ENCODE data around the gene ZNF460.

Gene ZNF460

GRCh38 chr19:57280962-57281400 lies 696 bp downstream of the ZNF460 start:
- no peak for DNase-seq (ENCODE audit: low read depth)

- no peak for DNase-seq (ENCODE audit: low read depth)
Observed at GRCh38 chr19:57282011-57282643, 1.8 kb downstream of the ZNF460 start.

- no peak for DNase-seq (ENCODE audit: low read depth)
Observed at GRCh38 chr19:57288373-57288772, 8.1 kb downstream of the ZNF460 start.

- DNase-seq (ENCODE audit: low read depth): no peak
Observed at GRCh38 chr19:57290970-57291369, 10.7 kb downstream of the ZNF460 start.

DNA sequence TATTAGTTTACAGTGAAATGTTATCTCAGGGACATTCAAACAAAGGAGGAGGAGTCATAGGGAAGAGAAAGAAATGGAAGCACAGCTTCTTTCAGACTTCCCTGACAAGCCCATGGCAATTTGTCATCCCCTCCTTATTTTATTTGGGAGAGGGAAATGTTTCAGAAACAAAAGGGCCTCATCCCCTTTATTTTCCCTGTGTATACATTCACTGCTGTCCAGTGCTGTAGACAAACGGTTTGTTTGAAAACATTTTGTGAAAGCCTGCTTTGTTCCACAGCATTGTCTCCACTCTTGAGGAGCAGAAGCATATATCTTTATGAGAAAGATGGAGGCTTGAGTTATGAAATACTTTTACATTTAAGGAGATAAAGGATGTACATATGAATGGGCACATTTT lies 12.3 kb downstream of the ZNF460 start:
- no peak for DNase-seq (ENCODE audit: low read depth)

DNA sequence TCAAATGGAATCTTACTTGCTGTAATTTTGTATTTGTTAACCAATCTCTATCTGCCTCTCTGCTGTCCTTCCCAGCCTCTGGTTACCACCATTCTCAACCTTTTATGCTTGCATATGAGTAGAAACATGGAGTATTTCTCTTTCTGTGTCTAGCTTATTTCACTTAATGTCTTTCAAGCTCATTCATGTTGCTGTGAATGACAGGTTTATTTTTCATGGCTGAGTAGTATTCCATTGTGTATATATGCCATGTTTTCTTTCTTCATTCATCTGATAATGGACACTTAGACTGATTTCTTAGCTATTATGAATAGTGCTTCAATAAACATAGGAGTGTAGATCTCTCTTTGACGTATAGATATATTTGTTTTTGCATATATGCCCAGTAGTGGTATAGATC lies 13.4 kb downstream of the ZNF460 start:
- DNase-seq (ENCODE audit: low read depth): no peak

- no peak for DNase-seq (ENCODE audit: low read depth)
Observed at GRCh38 chr19:57302020-57302465, 21.8 kb downstream of the ZNF460 start.

GRCh38 chr19:57302727-57303401 lies 22.6 kb downstream of the ZNF460 start:
- no peak for DNase-seq (ENCODE audit: low read depth)

- no peak for DNase-seq (ENCODE audit: low read depth)
Observed at GRCh38 chr19:57305056-57305455, 24.8 kb downstream of the ZNF460 start.

- no peak for DNase-seq (ENCODE audit: low read depth)
Observed at GRCh38 chr19:57308514-57308913, 28.2 kb downstream of the ZNF460 start.

- no peak for DNase-seq (ENCODE audit: low read depth)
Observed at GRCh38 chr19:57310792-57311191, 30.5 kb downstream of the ZNF460 start.

GRCh38 chr19:57314146-57314545 lies 33.9 kb downstream of the ZNF460 start:
- DNase-seq (ENCODE audit: low read depth): no peak

- no peak for DNase-seq (ENCODE audit: low read depth)
Observed at GRCh38 chr19:57317503-57317902, 37.2 kb downstream of the ZNF460 start.

DNA sequence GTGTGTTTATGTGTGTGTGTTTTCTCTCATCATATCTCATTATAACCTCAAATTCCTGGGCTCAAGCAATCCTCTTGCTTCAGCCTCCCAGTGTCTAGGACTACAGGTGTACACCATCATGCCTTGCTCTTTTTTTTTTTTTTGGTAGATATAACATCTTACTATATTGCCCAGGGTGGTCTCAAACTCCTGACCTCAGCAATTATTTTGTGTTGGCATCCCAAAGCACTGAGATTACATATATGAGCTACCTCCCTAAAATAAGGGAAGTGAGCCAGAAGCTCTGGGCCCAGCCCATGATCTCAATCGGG lies 39.5 kb downstream of the ZNF460 start:
- no peak for DNase-seq (ENCODE audit: low read depth)

GRCh38 chr19:57320180-57321084 lies 40.1 kb downstream of the ZNF460 start, which contains the start of gene ZNF543:
TSS of gene ZNF543 (plus strand) at chr19:57320472. CDS start at chr19:57320854, 382 bp downstream.
- peak; percentile 89 for DNase-seq (ENCODE audit: low read depth)

- DNase-seq (ENCODE audit: low read depth): no peak
Observed at GRCh38 chr19:57321116-57321515, 40.8 kb downstream of the ZNF460 start.

- no peak for DNase-seq (ENCODE audit: low read depth)
Observed at GRCh38 chr19:57321751-57322150, 41.5 kb downstream of the ZNF460 start.

DNA sequence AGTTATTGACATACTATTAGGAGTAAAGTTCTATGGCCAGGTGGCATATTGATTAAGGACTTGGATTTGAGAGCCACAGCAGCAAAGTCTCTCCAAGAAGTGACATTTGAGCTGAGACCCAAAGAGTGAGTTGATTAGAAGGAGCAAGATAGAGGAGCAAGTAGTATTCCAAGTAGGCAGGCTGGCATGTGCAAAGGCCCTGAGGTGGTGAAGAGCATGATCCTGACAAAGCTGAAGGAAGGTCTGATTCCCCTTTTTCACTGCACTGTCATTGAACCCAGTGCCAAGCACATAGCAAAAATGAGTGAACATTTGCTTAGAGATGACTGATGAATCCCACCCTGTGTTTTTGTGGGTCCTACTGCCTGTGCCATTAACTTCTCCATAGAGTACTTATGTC lies 44.7 kb downstream of the ZNF460 start:
- DNase-seq (ENCODE audit: low read depth): no peak

GRCh38 chr19:57327993-57328392 lies 47.7 kb downstream of the ZNF460 start:
- DNase-seq (ENCODE audit: low read depth): no peak

DNA sequence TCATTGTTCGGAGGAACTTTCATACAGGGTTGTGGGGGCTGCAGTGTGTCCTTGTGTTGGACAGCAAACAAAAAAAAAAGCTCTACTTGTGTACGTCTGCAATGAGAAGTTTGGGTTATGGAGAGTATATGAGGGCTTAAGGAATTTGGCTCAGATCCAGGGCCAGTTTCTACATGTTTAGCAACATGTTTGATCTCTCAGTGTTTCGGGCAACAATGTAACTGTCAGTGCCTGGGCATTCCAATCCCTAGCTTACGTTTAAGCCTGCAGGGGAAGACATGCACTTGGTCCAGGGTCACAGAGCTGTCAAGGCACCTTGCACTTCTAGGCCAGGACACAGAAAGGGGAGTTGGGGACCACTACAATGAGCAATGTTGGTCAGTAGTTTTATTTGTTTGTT lies 53.9 kb downstream of the ZNF460 start:
- DNase-seq (ENCODE audit: low read depth): no peak

GRCh38 chr19:57338877-57339276 lies 58.6 kb downstream of the ZNF460 start:
- no peak for DNase-seq (ENCODE audit: low read depth)

GRCh38 chr19:57342582-57342981 lies 62.3 kb downstream of the ZNF460 start:
- no peak for DNase-seq (ENCODE audit: low read depth)

Data from CMK (cell line).